HepG2 (cell line): Measurements from ENCODE around the gene EVL. TPM values are rescaled to one million over a fixed set of nuclear protein-coding genes. Genes with fewer than 3 reads are reported as not detected.

Source experiments
- ATAC-seq: fragments of 200-7000 bp; cut with Tn5 transposase; 3 replicates; pipeline ENCODE4 v1.9.1; 2020; ENCODE audit warnings: mild to moderate bottlenecking, moderate library complexity
- BruUV-seq: library from RNA; stranded (reverse); fragments of 400-500 nt; replicated peaks from 2 replicates; lab custom pipeline; 2021; lab: Mats Ljungman, UMichigan
- CTCF ChIA-PET: fragments of 300-600 bp; formaldehyde crosslinking; extraction: SDS; loops from one replicate; lab custom pipeline; 2021; ENCODE audit warnings: low total read pairs, inconsistent platforms, low intra/inter-chr PET ratio; lab: Yijun Ruan, JAX
- POLR2A ChIA-PET: fragments of 350-600 bp; sonication (Branson Sonifier 250); formaldehyde crosslinking; loops from one replicate; lab custom pipeline; 2020; ENCODE audit warnings: antibody characterized with exemption, inconsistent platforms; lab: Yijun Ruan, JAX
- DNase-seq: peaks from one replicate; pipeline ENCODE4 v3.0.0-alpha.2; 2015; ENCODE audit warnings: low spot score
- FAIRE-seq: peaks from 3 replicates; lab custom pipeline; 2011; peaks lifted over from hg19 to GRCh38; lab: Jason Lieb, UNC
- H2AFZ ChIP-seq: one replicate; pipeline ENCODE4 v1.6.1; 2011; ENCODE audit warnings: low read length, inconsistent platforms
- H3K27ac ChIP-seq: fragments of 300-600 bp; 3 replicates; pipeline ENCODE4 v1.8.0; 2011; ENCODE audit warnings: mixed run types, mild to moderate bottlenecking, mixed read lengths, low read length, inconsistent platforms; ENCODE audit not compliant: insufficient read depth; ENCODE audit errors: extremely low read length
- H3K27me3 ChIP-seq, 2 experiments: fragments of 200-600 bp in 1 of 2; 2 replicates in 1 of 2; 3 replicates in 1 of 2; pipeline versions ENCODE4 v1.6.0 to v1.8.0; 2011; ENCODE audit warnings: low read length in 2 of 2, mild to moderate bottlenecking in 2 of 2, moderate library complexity in 2 of 2, inconsistent platforms in 1 of 2; ENCODE audit not compliant: insufficient read depth in 2 of 2, control insufficient read depth in 1 of 2
- H3K36me3 ChIP-seq, 2 experiments: fragments of 200-600 bp in 1 of 2; replicated peaks in 1 of 2; 2 replicates in 1 of 2; 3 replicates in 1 of 2; pipeline versions ENCODE4 v1.5.1 to v1.8.0; 2011; ENCODE audit warnings: low read length in 2 of 2, inconsistent platforms in 1 of 2; ENCODE audit not compliant: insufficient read depth in 2 of 2, control insufficient read depth in 1 of 2
- H3K4me1 ChIP-seq: 2 replicates; pipeline ENCODE4 v1.5.1; 2012; ENCODE audit warnings: low read length, inconsistent platforms; ENCODE audit not compliant: insufficient read depth
- H3K4me2 ChIP-seq: 2 replicates; pipeline ENCODE4 v1.6.0; 2011; ENCODE audit warnings: low read depth, low read length, inconsistent platforms
- H3K4me3 ChIP-seq, 3 experiments: fragments of 200-600 bp in 1 of 3; sonication (generic), shearing (Covaris generic) in 1 of 3; replicated peaks in 1 of 3; 2 replicates each; pipeline ENCODE4 v1.5.1; 2011 to 2016; ENCODE audit warnings: low read length in 3 of 3, inconsistent platforms in 2 of 3, low read depth in 2 of 3, mild to moderate bottlenecking in 2 of 3, control low read depth in 1 of 3, mixed read lengths in 1 of 3; ENCODE audit not compliant: insufficient read depth in 1 of 3
- H3K79me2 ChIP-seq: one replicate; pipeline ENCODE4 v1.6.1; 2011; ENCODE audit warnings: low read length, inconsistent platforms; ENCODE audit not compliant: insufficient read depth
- H3K9ac ChIP-seq: 2 replicates; pipeline ENCODE4 v1.6.0; 2011; ENCODE audit warnings: mild to moderate bottlenecking, low read depth, low read length, inconsistent platforms; ENCODE audit not compliant: insufficient read depth
- H3K9me3 ChIP-seq: 2 replicates; pipeline ENCODE4 v1.5.1; 2012; ENCODE audit warnings: mild to moderate bottlenecking, low read length
- H4K20me1 ChIP-seq: 2 replicates; pipeline ENCODE4 v1.6.0; 2011; ENCODE audit warnings: inconsistent platforms, mild to moderate bottlenecking, low read length, moderate library complexity; ENCODE audit not compliant: insufficient read depth
- CCAR2 ChIP-seq: fragments of 200-400 bp; formaldehyde crosslinking; optimal IDR thresholded peaks from 2 replicates; pipeline ENCODE3; 2018; ENCODE audit warnings: low read depth, mild to moderate bottlenecking, low read length, moderate library complexity
- FUBP1 ChIP-seq: sonication (generic); formaldehyde crosslinking; IDR thresholded peaks from 2 replicates; pipeline ENCODE4 v1.5.1; 2020; ENCODE audit warnings: missing genetic modification reagents, mild to moderate bottlenecking, borderline replicate concordance
- HNF1B ChIP-seq: sonication (generic); formaldehyde crosslinking; IDR thresholded peaks from 2 replicates; pipeline ENCODE4 v1.5.1; 2020; ENCODE audit warnings: mild to moderate bottlenecking, moderate library complexity, missing genetic modification reagents
- MBNL3 ChIP-seq: fragments of 250-450 bp; sonication (Bioruptor Pico); conservative IDR thresholded peaks from 2 replicates; pipeline ENCODE4 v1.8.0; 2022; ENCODE audit warnings: mild to moderate bottlenecking, inconsistent platforms
- MYNN ChIP-seq: sonication (generic); formaldehyde crosslinking; IDR thresholded peaks from 2 replicates; pipeline ENCODE4 v1.4.0; 2020; ENCODE audit warnings: mild to moderate bottlenecking, low read depth, missing genetic modification reagents
- NFYC ChIP-seq: IDR thresholded peaks from 2 replicates; pipeline ENCODE4 v1.6.1; 2016; ENCODE audit warnings: missing genetic modification reagents, missing compliant biosample characterization
- POGK ChIP-seq: sonication (generic); formaldehyde crosslinking; conservative IDR thresholded peaks from 2 replicates; pipeline ENCODE4 v1.8.0; 2022; ENCODE audit warnings: mild to moderate bottlenecking, moderate library complexity, missing genetic modification reagents
- POGZ ChIP-seq: sonication (generic); formaldehyde crosslinking; IDR thresholded peaks from 2 replicates; pipeline ENCODE4 v1.4.0; 2020; ENCODE audit warnings: mild to moderate bottlenecking, missing genetic modification reagents
- XBP1 ChIP-seq: sonication (generic); formaldehyde crosslinking; IDR thresholded peaks from 2 replicates; pipeline ENCODE4 v1.5.0; 2020; ENCODE audit warnings: missing genetic modification reagents
- ZNF253 ChIP-seq: sonication (generic); formaldehyde crosslinking; IDR thresholded peaks from 2 replicates; pipeline ENCODE4 v1.8.0; 2022; ENCODE audit warnings: mild to moderate bottlenecking, missing genetic modification reagents, borderline replicate concordance
- ZNF558 ChIP-seq: sonication (generic); formaldehyde crosslinking; IDR thresholded peaks from 2 replicates; pipeline ENCODE4 v1.9.0; 2022; ENCODE audit warnings: mild to moderate bottlenecking, missing genetic modification reagents, borderline replicate concordance
- ZNF75D ChIP-seq: sonication (generic); formaldehyde crosslinking; IDR thresholded peaks from 2 replicates; pipeline ENCODE4 v1.8.1; 2023; ENCODE audit warnings: missing genetic modification reagents, mild to moderate bottlenecking, borderline replicate concordance
- ZNF776 ChIP-seq: sonication (generic); formaldehyde crosslinking; IDR thresholded peaks from 2 replicates; pipeline ENCODE4 v1.4.0; 2020; ENCODE audit warnings: mild to moderate bottlenecking, missing genetic modification reagents
- ZXDC ChIP-seq: sonication (generic); formaldehyde crosslinking; IDR thresholded peaks from 2 replicates; pipeline ENCODE4 v1.5.0; 2020; ENCODE audit warnings: mild to moderate bottlenecking, missing genetic modification reagents
- WGBS: methylation state at CpG from one replicate; pipeline ENCODE4 v1.1.6; 2017; ENCODE audit warnings: low lambda C conversion rate; 5-methylcytosine and 5-hydroxymethylcytosine counted together
- in situ Hi-C: cut with HindIII; loops from 2 replicates; pipeline ENCODE4 v1.10.0; 2017; ENCODE audit warnings: low pct_unique_long_range_greater_than_20kb; ENCODE audit not compliant: extremely low pct_ligation_motif_present
- intact Hi-C: fragments of 100-400 bp; cut with micrococcal nuclease; formaldehyde crosslinking; loops from one replicate; pipeline ENCODE4 v1.10.0; 2022; ENCODE audit not compliant: unreplicated experiment
- polyA plus RNA-seq, 8 experiments: library from polyadenylated mRNA; depleted of rRNA in 3 of 8; stranded (reverse) in 7 of 8; unstranded in 1 of 8; fragments of >200 nt; fragmentation: Illumina TruSeq in 4 of 8; extraction: Trizol in 4 of 8; gene quantifications; 2 replicates each; pipeline versions ENCODE4 v1.2.1 to v1.2.3, GENCODE V29; 2011 to 2016; ENCODE audit warnings: low read depth in 4 of 8, missing spikeins in 1 of 8, mixed read lengths in 1 of 8; ENCODE audit not compliant: insufficient read depth in 1 of 8
- total RNA-seq, 5 experiments: library from RNA; depleted of rRNA; stranded (reverse); fragments of >200 nt; fragmentation: Illumina TruSeq; extraction: Trizol; gene quantifications; 2 replicates each; pipeline ENCODE4 v1.2.3, GENCODE V29; 2016; ENCODE audit warnings: low read depth in 1 of 5
- TF ChIP-seq, protein P1 (sequence below): sonication (generic); formaldehyde crosslinking; conservative IDR thresholded peaks from 2 replicates; pipeline ENCODE4 v1.8.1; 2023; ENCODE audit warnings: missing genetic modification reagents

The EVL gene
- total and polyA plus RNA-seq, 2 of the 13 experiments (the other 11 are each of a cell fraction or from before 2014, with no cell fraction given), result 15.1 to 31.2 TPM

- H3K79me2 ChIP-seq, result peaks cover 1% of the 10 kb centered on the region
- CTCF ChIA-PET, result no interaction called here
These were observed 32.5 kb upstream of the EVL start for GRCh38 chr14:100032738-100033137.

More at GRCh38 chr14:100032738-100033137, 32.5 kb upstream of the EVL start:
- Histone ChIP-seq H2AFZ (no peak overlapping the region), H3K4me3 (no peak overlapping the region), H3K9me3 (no peaks in the 10 kb centered on the region), H3K9ac (no peak overlapping the region), H4K20me1 (no peaks in the 10 kb centered on the region), H3K27me3 (no peaks in the 10 kb centered on the region), H3K36me3 (no peaks in the 10 kb centered on the region), H3K27ac (no peak overlapping the region), H3K4me2 (no peak overlapping the region), H3K4me1 (peaks cover 10% of the 10 kb centered on the region; the same call in 1 of the 2 replicates)
- FAIRE-seq, result no peak
- ATAC-seq, result no peak
- TF ChIP-seq MYNN (CRISPR knock-in tag) (no peak), ZNF253 (CRISPR knock-in tag) (no peak), FUBP1 (CRISPR knock-in tag) (no peak), ZNF776 (CRISPR knock-in tag) (no peak), POGZ (CRISPR knock-in tag) (no peak), HNF1B (CRISPR knock-in tag) (no peak), NFYC (CRISPR knock-in tag) (no peak), CCAR2 (no peak), ZNF75D (no peak), ZNF558 (CRISPR knock-in tag) (no peak), ZXDC (CRISPR knock-in tag) (no peak), POGK (CRISPR knock-in tag) (no peak), XBP1 (CRISPR knock-in tag) (no peak), MBNL3 (CRISPR knock-in tag) (no peak)
- TF ChIP-seq, protein P1, sequence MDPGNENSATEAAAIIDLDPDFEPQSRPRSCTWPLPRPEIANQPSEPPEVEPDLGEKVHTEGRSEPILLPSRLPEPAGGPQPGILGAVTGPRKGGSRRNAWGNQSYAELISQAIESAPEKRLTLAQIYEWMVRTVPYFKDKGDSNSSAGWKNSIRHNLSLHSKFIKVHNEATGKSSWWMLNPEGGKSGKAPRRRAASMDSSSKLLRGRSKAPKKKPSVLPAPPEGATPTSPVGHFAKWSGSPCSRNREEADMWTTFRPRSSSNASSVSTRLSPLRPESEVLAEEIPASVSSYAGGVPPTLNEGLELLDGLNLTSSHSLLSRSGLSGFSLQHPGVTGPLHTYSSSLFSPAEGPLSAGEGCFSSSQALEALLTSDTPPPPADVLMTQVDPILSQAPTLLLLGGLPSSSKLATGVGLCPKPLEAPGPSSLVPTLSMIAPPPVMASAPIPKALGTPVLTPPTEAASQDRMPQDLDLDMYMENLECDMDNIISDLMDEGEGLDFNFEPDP (CRISPR knock-in tag), result no peak
- BruUV-seq, result no TSS peak
- no peak for DNase-seq
- 95% methylated on average over 1 of the region's 1 CpG for WGBS
- POLR2A ChIA-PET, result no interaction called here
- in situ Hi-C loops (no loop called here), intact Hi-C loops (loop anchor here (5.0 kb wide), 1 partner anchor 445 kb away; no protein-coding TSS in a partner anchor)
